GM18520 (cell line): Measurements from ENCODE around the gene FAM193A.
"Not testable (repeated sequence)": the region's sequence is repeated elsewhere in the genome, so short reads cannot be mapped to it uniquely, and the experiment has no call there.

Experiments
- ATAC-seq: cut with Tn5 transposase; IDR thresholded peaks from one replicate; pipeline ENCODE4 v1.9.1; 2021; ENCODE audit not compliant: unreplicated experiment

The FAM193A gene

GRCh38 chr4:2536193-2537010, at the start of gene FAM193A:
FAM193A (plus strand) TSS chr4:2536647; CDS start chr4:2536916, 269 bp downstream.
- peak; percentile 91 for ATAC-seq

GRCh38 chr4:2486981-2487380, 49.5 kb upstream of the FAM193A start:
- no peak for ATAC-seq

GRCh38 chr4:2487632-2488031, 48.8 kb upstream of the FAM193A start:
- ATAC-seq, result peak; percentile 56

- no peak for ATAC-seq
Observed at GRCh38 chr4:2489081-2489805, 47.2 kb upstream of the FAM193A start.

GRCh38 chr4:2489841-2490552, 46.5 kb upstream of the FAM193A start:
- ATAC-seq, result no peak

GRCh38 chr4:2492970-2493369, 43.5 kb upstream of the FAM193A start:
- ATAC-seq, result no peak

GRCh38 chr4:2494992-2495391, 41.5 kb upstream of the FAM193A start:
- ATAC-seq, result no peak

GRCh38 chr4:2497324-2497723, 39.1 kb upstream of the FAM193A start:
- ATAC-seq, result no peak

- peak; percentile 85 for ATAC-seq
Observed at GRCh38 chr4:2497931-2498330, 38.5 kb upstream of the FAM193A start.

- ATAC-seq, result no peak
Observed at GRCh38 chr4:2500547-2500946, 35.9 kb upstream of the FAM193A start.

GRCh38 chr4:2501034-2501594, 35.3 kb upstream of the FAM193A start:
- no peak for ATAC-seq

GRCh38 chr4:2503809-2504208, 32.6 kb upstream of the FAM193A start:
- no peak for ATAC-seq

- ATAC-seq, result no peak
Observed at GRCh38 chr4:2507259-2507658, 29.2 kb upstream of the FAM193A start.

- ATAC-seq, result no peak
Observed at GRCh38 chr4:2507855-2508254, 28.6 kb upstream of the FAM193A start.

- no peak for ATAC-seq
Observed at GRCh38 chr4:2510351-2511259, 25.8 kb upstream of the FAM193A start.

GRCh38 chr4:2511645-2512131, 24.8 kb upstream of the FAM193A start:
- no peak for ATAC-seq

GRCh38 chr4:2512396-2513135, 23.9 kb upstream of the FAM193A start:
- no peak for ATAC-seq

GRCh38 chr4:2514193-2514592, 22.3 kb upstream of the FAM193A start:
- not testable (repeated sequence) for ATAC-seq

GRCh38 chr4:2514944-2515343, 21.5 kb upstream of the FAM193A start:
- not testable (repeated sequence) for ATAC-seq
